Neutrophil (primary cell): ENCODE measurements around the gene UBP1.
A peak's percentile ranks its signal among the peaks of the same experiment; 100 is the strongest.

Experiments
- H3K27ac ChIP-seq: fragments of 200-600 bp; sonication (generic); 2 replicates; pipeline ENCODE4 v1.5.1; 2016; ENCODE audit warnings: mild to moderate bottlenecking, moderate library complexity
- H3K27me3 ChIP-seq: fragments of 200-600 bp; sonication (generic); 2 replicates; pipeline ENCODE4 v1.6.0; 2016; ENCODE audit warnings: mild to moderate bottlenecking
- H3K36me3 ChIP-seq: fragments of 200-600 bp; sonication (generic); 2 replicates; pipeline ENCODE4 v1.5.1; 2017
- H3K4me1 ChIP-seq, 2 experiments: fragments of 200-600 bp in 1 of 2; sonication (generic) in 1 of 2; 1 replicate in 1 of 2; 2 replicates in 1 of 2; pipeline versions ENCODE4 v1.5.1 to v1.6.1; 2013 to 2016; ENCODE audit warnings: low read depth in 1 of 2, low read length in 1 of 2, mild to moderate bottlenecking in 1 of 2, moderate library complexity in 1 of 2; ENCODE audit not compliant: control insufficient read depth in 1 of 2, insufficient read depth in 1 of 2
- H3K4me3 ChIP-seq, 2 experiments: fragments of 200-600 bp in 1 of 2; sonication (generic) in 1 of 2; 1 replicate in 1 of 2; 2 replicates in 1 of 2; pipeline ENCODE4 v1.5.1; 2013 to 2016; ENCODE audit warnings: low read depth in 1 of 2, low read length in 1 of 2, mild to moderate bottlenecking in 1 of 2, moderate library complexity in 1 of 2
- H3K9me3 ChIP-seq: fragments of 200-600 bp; sonication (generic); 2 replicates; pipeline ENCODE4 v1.5.1; 2016
- CTCF ChIP-seq: fragments of 200-600 bp; sonication (generic); IDR thresholded peaks from 2 replicates; pipeline ENCODE4 v1.5.1; 2016; ENCODE audit warnings: antibody characterized with exemption

Gene UBP1

GRCh38 chr3:33440328-33441224 is at the start of gene UBP1:
Gene UBP1, minus strand, starts transcription at chr3:33440405. Its CDS starts 557 bp downstream, at chr3:33439848.
- Histone ChIP-seq H3K4me1 (peaks cover 33% of the 10 kb centered on the region in 2 experiments), H3K36me3 (no peaks in the 10 kb centered on the region)

GRCh38 chr3:33488683-33489082 is 48.5 kb upstream of the UBP1 start:
- Histone ChIP-seq H3K4me3 (no peak overlapping the region), H3K27me3 (no peaks in the 10 kb centered on the region), H3K27ac (no peak overlapping the region), H3K36me3 (no peaks in the 10 kb centered on the region), H3K9me3 (no peaks in the 10 kb centered on the region), H3K4me1 (no peaks in the 10 kb centered on the region)
- no peak for TF ChIP-seq CTCF

More at GRCh38 chr3:33440328-33441224, at the start of gene UBP1:
- Histone ChIP-seq H3K9me3 (no peaks in the 10 kb centered on the region), H3K27ac (peak within 1 kb of the TSS; percentile 90), H3K4me3 (peak within 1 kb of the TSS; percentile 81 to 100), H3K27me3 (no peaks in the 10 kb centered on the region)
- peak; percentile 44 for TF ChIP-seq CTCF

- no peaks in the 10 kb centered on the region for H3K27me3 ChIP-seq
- no peak for TF ChIP-seq CTCF
- no peaks in the 10 kb centered on the region for H3K4me1 ChIP-seq
- H3K36me3 ChIP-seq, result no peaks in the 10 kb centered on the region
- no peaks in the 10 kb centered on the region for H3K9me3 ChIP-seq
- H3K27ac ChIP-seq, result no peak overlapping the region
- H3K4me3 ChIP-seq, result no peak overlapping the region
These were observed 48.0 kb upstream of the UBP1 start for GRCh38 chr3:33488246-33488645.

GRCh38 chr3:33482111-33482521 is 41.9 kb upstream of the UBP1 start:
- H3K9me3 ChIP-seq, result no peaks in the 10 kb centered on the region
- TF ChIP-seq CTCF, result no peak
- no peaks in the 10 kb centered on the region for H3K27me3 ChIP-seq
- H3K4me3 ChIP-seq, result no peak overlapping the region
- no peaks in the 10 kb centered on the region for H3K36me3 ChIP-seq
- no peaks in the 10 kb centered on the region for H3K4me1 ChIP-seq
- H3K27ac ChIP-seq, result no peak overlapping the region

GRCh38 chr3:33474896-33475295 is 34.7 kb upstream of the UBP1 start:
- Histone ChIP-seq H3K9me3 (no peaks in the 10 kb centered on the region), H3K4me1 (no peaks in the 10 kb centered on the region), H3K27ac (no peak overlapping the region), H3K36me3 (no peaks in the 10 kb centered on the region), H3K27me3 (no peaks in the 10 kb centered on the region), H3K4me3 (no peak overlapping the region)
- TF ChIP-seq CTCF, result no peak
